Central memory CD4-positive, alpha-beta T cell (primary cell): ENCODE measurements around the gene H2BK1.

ENCODE experiments used
- DNase-seq: peaks from one replicate; pipeline ENCODE4 v3.0.0; 2022
- total RNA-seq, 3 experiments: gene quantifications; one replicate each; lab custom pipeline; 2026; lab: John Stamatoyannopoulos, UW

H2BK1 gene
- 0.18 to 0.71 (median 0.39) reads per million in 3 experiments for total RNA-seq

- no peak for DNase-seq
These were observed at the start of gene H2BK1 for GRCh38 chr7:151210087-151210854. Gene H2BK1 (minus strand): TSS chr7:151210488. CDS start chr7:151210318, 170 bp downstream.

- no peak for DNase-seq
These were observed 47.7 kb upstream of the H2BK1 start for GRCh38 chr7:151257990-151258389.

- DNase-seq, result no peak
These were observed 46.2 kb upstream of the H2BK1 start for GRCh38 chr7:151256410-151257045.

- no peak for DNase-seq
These were observed 45.1 kb upstream of the H2BK1 start for GRCh38 chr7:151255390-151255789.

GRCh38 chr7:151254851-151255250 is 44.6 kb upstream of the H2BK1 start:
- DNase-seq, result no peak

- no peak for DNase-seq
These were observed 44.0 kb upstream of the H2BK1 start for GRCh38 chr7:151254316-151254715.

GRCh38 chr7:151252961-151253711 is 42.8 kb upstream of the H2BK1 start:
- DNase-seq, result no peak

GRCh38 chr7:151252561-151252835 is 42.2 kb upstream of the H2BK1 start:
- DNase-seq, result no peak

- no peak for DNase-seq
These were observed 41.6 kb upstream of the H2BK1 start for GRCh38 chr7:151251689-151252560.

- no peak for DNase-seq
These were observed 41.0 kb upstream of the H2BK1 start for GRCh38 chr7:151251328-151251688.

GRCh38 chr7:151250181-151251132 is 40.2 kb upstream of the H2BK1 start:
- DNase-seq, result no peak

- no peak for DNase-seq
These were observed 39.4 kb upstream of the H2BK1 start for GRCh38 chr7:151249732-151250072.

GRCh38 chr7:151249034-151249731 is 38.9 kb upstream of the H2BK1 start:
- peak; percentile 26 for DNase-seq

GRCh38 chr7:151248346-151249033 is 38.2 kb upstream of the H2BK1 start, which contains the start of gene SMARCD3:
Gene SMARCD3 (minus strand): TSS chr7:151248694. CDS start chr7:151248562, 132 bp downstream.
- DNase-seq, result no peak

GRCh38 chr7:151247611-151248345 is 37.5 kb upstream of the H2BK1 start:
- no peak for DNase-seq

GRCh38 chr7:151246851-151247580 is 36.7 kb upstream of the H2BK1 start:
- DNase-seq, result no peak

- DNase-seq, result no peak
These were observed 36.0 kb upstream of the H2BK1 start for GRCh38 chr7:151246102-151246850.
